Effector memory CD8-positive, alpha-beta T cell (primary cell): ENCODE measurements around the gene MND1.
A peak's percentile ranks its signal among the peaks of the same experiment; 100 is the strongest.

Source experiments
- ATAC-seq: fragments of 150-1000 bp; cut with Tn5 transposase; replicated peaks from 2 replicates; pipeline ENCODE4 v1.10.0; 2021; ENCODE audit warnings: mild to moderate bottlenecking, moderate library complexity
- DNase-seq, 3 experiments: peaks; one replicate each; pipeline ENCODE4 v3.0.0; 2021
- H3K27ac Mint-ChIP-seq, 2 donors: one replicate each; pipeline ENCODE4 v1.8.0; 2022; ENCODE audit warnings: mild to moderate bottlenecking in 2 of 2, mixed read lengths in 2 of 2, moderate library complexity in 2 of 2
- H3K27me3 Mint-ChIP-seq, 2 donors: one replicate each; pipeline ENCODE4 v1.8.0; 2022; ENCODE audit warnings: mixed read lengths in 2 of 2
- H3K36me3 Mint-ChIP-seq: one replicate; pipeline ENCODE4 v1.8.0; 2022; ENCODE audit warnings: mild to moderate bottlenecking, moderate library complexity, mixed read lengths; ENCODE audit not compliant: insufficient read depth
- H3K4me1 Mint-ChIP-seq, 2 donors: one replicate each; pipeline ENCODE4 v1.8.0; 2022; ENCODE audit warnings: low read depth in 2 of 2, mixed read lengths in 2 of 2
- H3K4me3 Mint-ChIP-seq, 2 donors: one replicate each; pipeline ENCODE4 v1.8.0; 2022; ENCODE audit warnings: mild to moderate bottlenecking in 2 of 2, mixed read lengths in 2 of 2, moderate library complexity in 2 of 2
- H3K9me3 Mint-ChIP-seq, 2 donors: one replicate each; pipeline ENCODE4 v1.8.0; 2022; ENCODE audit warnings: mixed read lengths in 2 of 2

The MND1 gene

GRCh38 chr4:153364061-153364460 lies 19.6 kb downstream of the MND1 start:
- no peak for DNase-seq
- H3K4me3 Mint-ChIP-seq: no peak overlapping the region

GRCh38 chr4:153365003-153365402 lies 20.5 kb downstream of the MND1 start:
- Mint-ChIP-seq H3K4me3 (no peak overlapping the region), H3K27me3 (no peaks in the 10 kb centered on the region), H3K27ac (no peak overlapping the region), H3K9me3 (no peaks in the 10 kb centered on the region), H3K4me1 (no peaks in the 10 kb centered on the region), H3K36me3 (peaks cover 3% of the 10 kb centered on the region)
- ATAC-seq: no peak
- DNase-seq: no peak

More at GRCh38 chr4:153364061-153364460, 19.6 kb downstream of the MND1 start:
- H3K4me1 Mint-ChIP-seq: no peaks in the 10 kb centered on the region
- no peak overlapping the region for H3K27ac Mint-ChIP-seq
- ATAC-seq: no peak
- H3K9me3 Mint-ChIP-seq: no peaks in the 10 kb centered on the region
- H3K36me3 Mint-ChIP-seq: peaks cover 3% of the 10 kb centered on the region
- H3K27me3 Mint-ChIP-seq: no peaks in the 10 kb centered on the region

DNA sequence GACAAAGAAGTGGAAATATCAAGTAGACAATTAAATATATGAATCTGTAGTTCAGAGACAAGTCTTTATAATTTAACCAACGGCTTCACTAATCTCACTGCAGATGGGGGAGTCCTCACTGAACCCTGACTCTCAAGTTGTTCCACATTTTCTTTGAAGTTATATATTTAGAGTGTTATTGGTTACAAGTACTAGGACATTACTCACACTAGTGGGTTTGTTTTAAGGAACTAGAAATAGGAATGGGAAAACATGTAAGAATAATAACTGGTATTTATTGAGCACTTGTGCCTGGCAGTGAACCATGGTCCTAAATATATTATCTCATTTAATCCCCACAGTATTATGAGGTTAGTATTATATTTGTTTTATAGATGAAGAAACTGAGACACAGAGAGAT lies 22.0 kb downstream of the MND1 start:
- peaks cover 3% of the 10 kb centered on the region for H3K36me3 Mint-ChIP-seq
- no peak overlapping the region for H3K27ac Mint-ChIP-seq

DNA sequence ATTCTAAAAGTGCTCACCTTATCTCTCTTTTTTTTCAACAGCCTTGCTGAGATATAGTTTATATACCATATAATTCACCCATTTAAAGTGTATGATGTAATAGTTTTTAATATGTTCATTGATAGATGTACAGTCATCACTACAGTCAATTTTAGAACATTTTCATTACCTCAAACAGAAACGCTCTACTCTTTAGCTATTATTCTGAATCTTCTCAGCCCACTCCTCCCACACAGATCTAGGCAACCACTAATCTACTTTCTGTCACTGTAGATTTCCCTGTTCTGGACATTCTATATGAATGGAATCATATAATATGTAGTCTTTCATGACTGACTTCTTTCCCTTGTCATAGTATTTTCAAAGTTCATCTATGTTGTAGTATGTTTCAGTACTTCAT lies 22.6 kb downstream of the MND1 start:
- no peaks in the 10 kb centered on the region for H3K9me3 Mint-ChIP-seq
- H3K27ac Mint-ChIP-seq: no peak overlapping the region
- H3K4me3 Mint-ChIP-seq: no peak overlapping the region
- DNase-seq (no peak), ATAC-seq (no peak)
- no peaks in the 10 kb centered on the region for H3K4me1 Mint-ChIP-seq
- H3K36me3 Mint-ChIP-seq: peaks cover 3% of the 10 kb centered on the region
- H3K27me3 Mint-ChIP-seq: no peaks in the 10 kb centered on the region

More for the DNA sequence above, 22.0 kb downstream of the MND1 start:
- Mint-ChIP-seq H3K4me3 (no peak overlapping the region), H3K9me3 (no peaks in the 10 kb centered on the region), H3K27me3 (no peaks in the 10 kb centered on the region), H3K4me1 (no peaks in the 10 kb centered on the region)
- DNase-seq (no peak), ATAC-seq (no peak)

- H3K27ac Mint-ChIP-seq: no peak overlapping the region
- no peaks in the 10 kb centered on the region for H3K27me3 Mint-ChIP-seq
- no peak overlapping the region for H3K4me3 Mint-ChIP-seq
- H3K36me3 Mint-ChIP-seq: no peaks in the 10 kb centered on the region
- no peaks in the 10 kb centered on the region for H3K4me1 Mint-ChIP-seq
- DNase-seq: no peak
- no peak for ATAC-seq
- peaks cover 0 to 2% of the 10 kb centered on the region in 2 donors for H3K9me3 Mint-ChIP-seq
Observed at GRCh38 chr4:153369021-153369420, 24.5 kb downstream of the MND1 start.

- Mint-ChIP-seq H3K36me3 (no peaks in the 10 kb centered on the region), H3K27ac (no peak overlapping the region), H3K4me1 (no peaks in the 10 kb centered on the region), H3K27me3 (no peaks in the 10 kb centered on the region), H3K9me3 (peaks cover 0 to 2% of the 10 kb centered on the region in 2 donors), H3K4me3 (no peak overlapping the region)
- no peak for ATAC-seq
- no peak for DNase-seq
Observed at GRCh38 chr4:153371701-153372234, 27.3 kb downstream of the MND1 start.

DNA sequence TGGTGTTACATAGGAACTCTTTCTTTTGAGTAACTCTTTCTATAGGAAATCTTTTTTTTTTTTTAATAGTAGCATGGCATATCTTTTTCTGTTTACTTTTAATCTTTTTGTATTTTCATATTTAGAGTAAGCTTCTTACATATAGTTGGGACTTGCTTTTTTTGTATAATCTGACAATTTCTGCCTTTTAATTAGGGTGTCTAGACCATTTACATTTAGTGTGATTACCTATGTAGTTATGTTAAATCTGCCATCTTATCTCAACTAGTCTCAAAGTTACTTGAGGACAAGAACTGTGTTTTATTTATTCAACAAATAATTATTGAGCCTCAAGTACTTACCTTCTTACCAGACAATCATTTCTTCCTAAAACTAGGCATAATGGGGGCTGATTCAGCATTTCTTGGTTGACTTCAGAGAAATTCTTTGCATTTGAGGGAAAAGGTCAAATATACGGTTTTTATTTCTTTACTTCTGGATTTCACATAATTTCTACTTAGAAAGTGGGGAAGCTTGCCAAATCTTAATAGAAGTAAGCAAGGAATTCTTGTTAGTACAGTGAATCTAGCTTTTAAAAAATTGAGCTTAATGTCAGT lies 28.6 kb downstream of the MND1 start:
- Mint-ChIP-seq H3K27me3 (no peaks in the 10 kb centered on the region), H3K4me3 (no peak overlapping the region), H3K36me3 (no peaks in the 10 kb centered on the region), H3K27ac (peak overlapping the region in 1 of 2 donors; percentile 42), H3K4me1 (no peaks in the 10 kb centered on the region), H3K9me3 (peaks cover 0 to 2% of the 10 kb centered on the region in 2 donors)
- DNase-seq (no peak), ATAC-seq (no peak)

GRCh38 chr4:153374442-153374841 lies 30.0 kb downstream of the MND1 start:
- no peaks in the 10 kb centered on the region for H3K27me3 Mint-ChIP-seq
- no peak overlapping the region for H3K27ac Mint-ChIP-seq
- ATAC-seq: no peak
- H3K9me3 Mint-ChIP-seq: peaks cover 0 to 2% of the 10 kb centered on the region in 2 donors
- peaks cover 4% of the 10 kb centered on the region for H3K36me3 Mint-ChIP-seq
- no peak overlapping the region for H3K4me3 Mint-ChIP-seq
- DNase-seq: no peak
- H3K4me1 Mint-ChIP-seq: no peaks in the 10 kb centered on the region

DNA sequence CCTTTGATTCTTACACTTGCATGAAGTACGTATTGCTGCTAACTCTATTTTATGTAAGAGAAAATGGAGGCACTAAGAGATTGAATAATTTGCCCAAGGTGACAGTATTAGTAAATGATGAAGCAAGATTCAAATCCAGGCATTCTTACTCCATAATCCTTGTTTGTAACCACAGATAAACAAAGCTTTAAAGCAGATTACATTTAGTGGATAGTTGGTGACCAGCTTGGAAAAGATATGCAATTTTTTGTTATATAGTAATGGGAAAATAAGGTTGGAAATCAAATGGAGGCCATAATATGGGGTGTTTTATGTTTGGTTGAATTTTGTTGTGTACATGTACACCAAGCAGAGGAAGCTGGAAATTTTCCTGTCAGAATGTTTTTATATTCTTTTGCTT lies 30.8 kb downstream of the MND1 start:
- ATAC-seq: no peak
- peaks cover 0 to 2% of the 10 kb centered on the region in 2 donors for H3K9me3 Mint-ChIP-seq
- H3K36me3 Mint-ChIP-seq: peaks cover 4% of the 10 kb centered on the region
- H3K4me1 Mint-ChIP-seq: no peaks in the 10 kb centered on the region
- no peaks in the 10 kb centered on the region for H3K27me3 Mint-ChIP-seq
- DNase-seq: no peak
- no peak overlapping the region for H3K27ac Mint-ChIP-seq
- no peak overlapping the region for H3K4me3 Mint-ChIP-seq

- Mint-ChIP-seq H3K36me3 (peaks cover 4% of the 10 kb centered on the region), H3K4me1 (no peaks in the 10 kb centered on the region), H3K27ac (no peak overlapping the region), H3K4me3 (no peak overlapping the region), H3K27me3 (no peaks in the 10 kb centered on the region), H3K9me3 (no peaks in the 10 kb centered on the region)
- ATAC-seq (no peak), DNase-seq (no peak)
Observed at GRCh38 chr4:153383131-153383530, 38.6 kb downstream of the MND1 start.

GRCh38 chr4:153384160-153384559 lies 39.7 kb downstream of the MND1 start:
- no peaks in the 10 kb centered on the region for H3K36me3 Mint-ChIP-seq
- H3K27ac Mint-ChIP-seq: no peak overlapping the region
- no peaks in the 10 kb centered on the region for H3K9me3 Mint-ChIP-seq
- ATAC-seq (no peak), DNase-seq (no peak)
- H3K27me3 Mint-ChIP-seq: no peaks in the 10 kb centered on the region
- H3K4me3 Mint-ChIP-seq: no peak overlapping the region
- H3K4me1 Mint-ChIP-seq: no peaks in the 10 kb centered on the region

GRCh38 chr4:153385784-153386183 lies 41.3 kb downstream of the MND1 start:
- Mint-ChIP-seq H3K4me3 (no peak overlapping the region), H3K36me3 (no peaks in the 10 kb centered on the region), H3K27ac (no peak overlapping the region), H3K4me1 (no peaks in the 10 kb centered on the region), H3K9me3 (no peaks in the 10 kb centered on the region), H3K27me3 (no peaks in the 10 kb centered on the region)
- ATAC-seq: no peak
- DNase-seq: no peak

DNA sequence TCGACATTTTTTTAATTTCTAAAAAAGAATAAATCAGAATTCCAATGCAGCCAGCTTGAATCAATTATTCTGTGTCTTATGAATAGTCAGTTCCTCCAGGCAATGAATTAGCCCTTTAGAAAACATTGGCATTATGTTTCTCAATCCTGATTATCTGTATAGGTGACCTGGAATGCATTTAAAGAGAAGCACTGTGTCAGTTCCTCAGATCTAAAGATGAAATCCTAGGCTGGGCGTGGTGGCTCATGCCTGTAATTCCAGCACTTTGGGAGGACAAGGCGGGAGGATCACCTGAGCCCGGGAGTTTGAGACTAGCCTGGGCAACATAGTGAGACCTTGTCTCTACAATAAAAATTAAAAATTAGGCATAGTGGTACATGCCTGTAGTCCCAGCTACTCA lies 43.5 kb downstream of the MND1 start:
- Mint-ChIP-seq H3K27me3 (no peaks in the 10 kb centered on the region), H3K9me3 (no peaks in the 10 kb centered on the region), H3K4me1 (no peaks in the 10 kb centered on the region), H3K27ac (no peak overlapping the region), H3K36me3 (no peaks in the 10 kb centered on the region), H3K4me3 (no peak overlapping the region)
- no peak for DNase-seq
- ATAC-seq: no peak

- no peaks in the 10 kb centered on the region for H3K9me3 Mint-ChIP-seq
- ATAC-seq (no peak), DNase-seq (no peak)
- no peaks in the 10 kb centered on the region for H3K27me3 Mint-ChIP-seq
- H3K4me3 Mint-ChIP-seq: no peak overlapping the region
- H3K27ac Mint-ChIP-seq: no peak overlapping the region
- H3K36me3 Mint-ChIP-seq: no peaks in the 10 kb centered on the region
- no peaks in the 10 kb centered on the region for H3K4me1 Mint-ChIP-seq
Observed at GRCh38 chr4:153393397-153393796, 48.9 kb downstream of the MND1 start.
